CD4-positive, alpha-beta T cell (primary cell): ENCODE measurements around the gene IFNE. TPM values are rescaled to one million over a fixed set of nuclear protein-coding genes. Genes with fewer than 3 reads are reported as not detected.
"Not testable (repeated sequence)": the region's sequence is repeated elsewhere in the genome, so short reads cannot be mapped to it uniquely, and the experiment has no call there.

Source experiments
- ATAC-seq: fragments of 200-7000 bp; cut with Tn5 transposase; one replicate; pipeline ENCODE4 v1.10.0; 2022; ENCODE audit warnings: mild to moderate bottlenecking; ENCODE audit not compliant: poor library complexity
- CTCF ChIA-PET: fragments of 350-600 bp; sonication (Branson Sonifier 250); formaldehyde crosslinking; loops from one replicate; lab custom pipeline; 2021; ENCODE audit warnings: antibody characterized with exemption, inconsistent platforms; lab: Charles Lee
- POLR2A ChIA-PET: fragments of 350-600 bp; sonication (Branson Sonifier 250); formaldehyde crosslinking; loops from one replicate; lab custom pipeline; 2021; ENCODE audit warnings: antibody characterized with exemption, inconsistent platforms; lab: Charles Lee
- DNase-seq, 14 experiments: peaks; one replicate each; pipeline ENCODE4 v3.0.0-alpha.2; 2013 to 2020; ENCODE audit warnings: mixed read lengths in 2 of 14
- H3K27ac ChIP-seq, 2 donors: one replicate each; pipeline versions ENCODE4 v1.5.1 to v1.7.0; 2013; ENCODE audit warnings: low read length in 2 of 2, low read depth in 1 of 2, mild to moderate bottlenecking in 1 of 2
- H3K27me3 ChIP-seq, 2 experiments: 1 replicate in 1 of 2; 2 replicates in 1 of 2; pipeline versions ENCODE4 v1.6.1 to v1.7.0; 2013; ENCODE audit warnings: low read length in 2 of 2, control low read depth in 1 of 2, mild to moderate bottlenecking in 1 of 2, moderate library complexity in 1 of 2; ENCODE audit not compliant: insufficient read depth in 2 of 2, control insufficient read depth in 1 of 2
- H3K36me3 ChIP-seq: one replicate; pipeline ENCODE4 v1.6.1; 2013; ENCODE audit warnings: low read length, control low read depth; ENCODE audit not compliant: insufficient read depth
- H3K4me1 ChIP-seq: one replicate; pipeline ENCODE4 v1.6.1; 2013; ENCODE audit warnings: low read length, control low read depth; ENCODE audit not compliant: insufficient read depth
- H3K4me3 ChIP-seq: one replicate; pipeline ENCODE4 v1.5.1; 2013; ENCODE audit warnings: mild to moderate bottlenecking, low read length, moderate library complexity
- H3K9me3 ChIP-seq, 2 experiments: 1 replicate in 1 of 2; 2 replicates in 1 of 2; pipeline versions ENCODE4 v1.6.1 to v1.7.0; 2013; ENCODE audit warnings: low read length in 2 of 2, mild to moderate bottlenecking in 2 of 2, control low read depth in 1 of 2, moderate library complexity in 1 of 2; ENCODE audit not compliant: control insufficient read depth in 1 of 2, insufficient read depth in 1 of 2
- H3K27ac Mint-ChIP-seq: one replicate; pipeline ENCODE4 v1.8.0; 2020; ENCODE audit warnings: mixed read lengths
- H3K27me3 Mint-ChIP-seq: one replicate; pipeline ENCODE4 v1.8.0; 2021; ENCODE audit warnings: mixed read lengths
- H3K36me3 Mint-ChIP-seq: one replicate; pipeline ENCODE4 v1.8.0; 2021; ENCODE audit warnings: low read depth, mixed read lengths
- H3K4me1 Mint-ChIP-seq: one replicate; pipeline ENCODE4 v1.8.0; 2021; ENCODE audit warnings: low read depth, mixed read lengths
- H3K4me3 Mint-ChIP-seq: one replicate; pipeline ENCODE4 v1.8.0; 2020; ENCODE audit warnings: mild to moderate bottlenecking, mixed read lengths
- H3K9me3 Mint-ChIP-seq: one replicate; pipeline ENCODE4 v1.8.0; 2020; ENCODE audit warnings: mixed read lengths
- intact Hi-C, 2 experiments: fragments of 100-400 bp; cut with DNase I in 1 of 2; cut with micrococcal nuclease in 1 of 2; formaldehyde crosslinking; loops; one replicate each; pipeline versions ENCODE4 v1.15.1 to v1.9.0; 2023 to 2025; cut with DNase I, micrococcal nuclease
- total RNA-seq, 174 experiments: library from RNA in 2 of 174; stranded (reverse) in 2 of 174; gene quantifications; one replicate each; pipeline ENCODE4 v1.2.3 and lab custom pipeline; 2021 to 2026
- TF ChIP-seq, protein P1 (sequence below): fragments of 200-600 bp; IDR thresholded peaks from one replicate; pipeline ENCODE4 v1.8.0; 2022; ENCODE audit warnings: antibody characterized with exemption, mild to moderate bottlenecking

IFNE gene
- total RNA-seq, 2 experiments from 2014 or later = not detected

GRCh38 chr9:21454149-21454548, 28.0 kb downstream of the IFNE start:
- no peaks in the 10 kb centered on the region for H3K9me3 Mint-ChIP-seq
- Histone ChIP-seq H3K4me1 (no peaks in the 10 kb centered on the region), H3K4me3 (no peak overlapping the region), H3K9me3 (no peaks in the 10 kb centered on the region), H3K27ac (no peak overlapping the region), H3K27me3 (no peaks in the 10 kb centered on the region), H3K36me3 (no peaks in the 10 kb centered on the region)
- intact Hi-C loops = loop anchor here in 1 of 2 experiments (5.0 kb wide), 2 partner anchors 132 to 217 kb away; no protein-coding TSS in a partner anchor
- no peak for ATAC-seq
- CTCF ChIA-PET = interaction anchor here (1.2 to 1.5 kb wide), 3 partner anchors 20 to 219 kb away, joined by 4 to 6 read pairs (median 5); no protein-coding TSS in a partner anchor
- H3K27ac Mint-ChIP-seq = no peak overlapping the region
- POLR2A ChIA-PET = no interaction called here
- no peak overlapping the region for H3K4me3 Mint-ChIP-seq
- H3K4me1 Mint-ChIP-seq = no peaks in the 10 kb centered on the region
- DNase-seq = no peak
- no peaks in the 10 kb centered on the region for H3K36me3 Mint-ChIP-seq
- TF ChIP-seq, protein P1, sequence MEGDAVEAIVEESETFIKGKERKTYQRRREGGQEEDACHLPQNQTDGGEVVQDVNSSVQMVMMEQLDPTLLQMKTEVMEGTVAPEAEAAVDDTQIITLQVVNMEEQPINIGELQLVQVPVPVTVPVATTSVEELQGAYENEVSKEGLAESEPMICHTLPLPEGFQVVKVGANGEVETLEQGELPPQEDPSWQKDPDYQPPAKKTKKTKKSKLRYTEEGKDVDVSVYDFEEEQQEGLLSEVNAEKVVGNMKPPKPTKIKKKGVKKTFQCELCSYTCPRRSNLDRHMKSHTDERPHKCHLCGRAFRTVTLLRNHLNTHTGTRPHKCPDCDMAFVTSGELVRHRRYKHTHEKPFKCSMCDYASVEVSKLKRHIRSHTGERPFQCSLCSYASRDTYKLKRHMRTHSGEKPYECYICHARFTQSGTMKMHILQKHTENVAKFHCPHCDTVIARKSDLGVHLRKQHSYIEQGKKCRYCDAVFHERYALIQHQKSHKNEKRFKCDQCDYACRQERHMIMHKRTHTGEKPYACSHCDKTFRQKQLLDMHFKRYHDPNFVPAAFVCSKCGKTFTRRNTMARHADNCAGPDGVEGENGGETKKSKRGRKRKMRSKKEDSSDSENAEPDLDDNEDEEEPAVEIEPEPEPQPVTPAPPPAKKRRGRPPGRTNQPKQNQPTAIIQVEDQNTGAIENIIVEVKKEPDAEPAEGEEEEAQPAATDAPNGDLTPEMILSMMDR = no peak
- H3K27me3 Mint-ChIP-seq = peaks cover 17% of the 10 kb centered on the region

DNA sequence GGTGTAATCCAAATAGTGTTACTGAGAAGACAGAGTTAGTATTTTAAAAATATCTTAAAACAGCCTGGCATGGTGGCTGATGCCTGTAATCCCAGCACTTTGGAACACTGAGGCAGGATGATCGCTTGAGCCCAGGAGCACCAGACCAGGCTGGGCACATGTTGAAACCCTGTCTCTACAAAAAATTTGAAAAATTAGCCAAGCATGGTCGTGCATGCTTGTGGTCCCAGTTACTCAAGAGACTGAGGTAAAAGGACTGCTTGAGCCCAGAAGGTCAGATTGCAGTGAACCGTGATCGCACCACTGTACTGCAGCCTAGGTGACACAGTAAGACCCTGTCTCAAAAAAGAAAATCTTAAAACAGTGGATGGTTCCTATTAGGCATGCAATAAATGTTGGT, 29.4 kb downstream of the IFNE start:
- H3K4me3 Mint-ChIP-seq = no peak overlapping the region
- no peak for DNase-seq
- POLR2A ChIA-PET = no interaction called here
- Histone ChIP-seq H3K4me3 (no peak overlapping the region), H3K9me3 (no peaks in the 10 kb centered on the region), H3K27ac (no peak overlapping the region), H3K4me1 (no peaks in the 10 kb centered on the region), H3K27me3 (no peaks in the 10 kb centered on the region), H3K36me3 (no peaks in the 10 kb centered on the region)
- H3K27me3 Mint-ChIP-seq = peaks cover 6% of the 10 kb centered on the region
- no peak for ATAC-seq
- no peaks in the 10 kb centered on the region for H3K4me1 Mint-ChIP-seq
- H3K36me3 Mint-ChIP-seq = no peaks in the 10 kb centered on the region
- intact Hi-C loops = loop anchor here in 1 of 2 experiments (5.0 kb wide), 2 partner anchors 130 to 215 kb away; no protein-coding TSS in a partner anchor
- no peak overlapping the region for H3K27ac Mint-ChIP-seq
- CTCF ChIA-PET = no interaction called here
- H3K9me3 Mint-ChIP-seq = no peaks in the 10 kb centered on the region
- TF ChIP-seq, protein P1 = no peak

DNA sequence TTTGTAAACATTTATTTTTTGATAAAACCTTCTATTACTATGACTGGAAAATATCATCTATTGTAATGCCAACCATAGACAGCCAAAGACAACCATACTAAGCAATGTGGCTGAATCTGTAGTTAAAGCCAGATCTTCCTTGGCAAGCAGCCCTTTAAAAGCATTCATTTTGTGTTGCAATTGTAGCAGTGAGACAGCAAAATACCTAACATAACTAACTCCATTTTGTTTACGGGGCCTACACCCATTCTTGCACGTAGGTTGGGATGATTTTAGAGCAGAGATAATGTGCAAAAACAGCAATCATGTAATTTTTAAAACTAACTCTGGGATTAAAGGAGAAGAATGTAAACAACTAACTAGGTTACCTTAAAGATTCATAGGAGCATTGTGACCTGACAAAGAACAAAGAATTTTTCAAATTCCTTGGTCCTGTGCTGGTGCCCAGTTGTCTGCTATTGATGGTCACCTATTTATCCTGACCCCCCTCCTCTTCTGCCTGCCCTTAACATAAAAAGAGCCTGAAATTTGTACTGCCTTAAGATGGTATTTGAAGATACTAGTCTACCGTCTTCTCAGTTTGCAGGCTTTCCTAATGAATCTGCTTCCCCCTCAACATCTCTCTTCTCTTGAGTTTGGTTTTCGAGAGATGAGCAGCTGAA, 31.2 kb downstream of the IFNE start:
- Mint-ChIP-seq H3K27ac (no peak overlapping the region), H3K9me3 (no peaks in the 10 kb centered on the region), H3K4me3 (no peak overlapping the region), H3K27me3 (peaks cover 6% of the 10 kb centered on the region), H3K36me3 (no peaks in the 10 kb centered on the region), H3K4me1 (no peaks in the 10 kb centered on the region)
- Histone ChIP-seq H3K36me3 (no peaks in the 10 kb centered on the region), H3K9me3 (no peaks in the 10 kb centered on the region), H3K4me3 (no peak overlapping the region), H3K27ac (no peak overlapping the region), H3K27me3 (no peaks in the 10 kb centered on the region), H3K4me1 (no peaks in the 10 kb centered on the region)
- ATAC-seq (no peak), DNase-seq (no peak)
- ChIA-PET POLR2A (no interaction called here), CTCF (no interaction called here)
- TF ChIP-seq, protein P1 = no peak
- intact Hi-C loops = loop anchor here in 1 of 2 experiments (5.0 kb wide), 2 partner anchors 129 to 214 kb away; no protein-coding TSS in a partner anchor

- CTCF ChIA-PET, intact Hi-C loops: not testable (repeated sequence)
Measured at GRCh38 chr9:21449312-21449711, 32.8 kb downstream of the IFNE start.

More at GRCh38 chr9:21449312-21449711, 32.8 kb downstream of the IFNE start:
- POLR2A ChIA-PET, H3K4me1 Mint-ChIP-seq, H3K27me3 Mint-ChIP-seq, H3K4me1 ChIP-seq, H3K9me3 Mint-ChIP-seq, H3K27ac ChIP-seq, H3K36me3 ChIP-seq, H3K4me3 Mint-ChIP-seq, H3K27me3 ChIP-seq, DNase-seq, H3K27ac Mint-ChIP-seq, ATAC-seq, H3K9me3 ChIP-seq, H3K36me3 Mint-ChIP-seq, H3K4me3 ChIP-seq: not testable (repeated sequence)
